HG03565 (cell line): ENCODE data around the gene SAMD1.

ENCODE experiments used
- ATAC-seq: cut with Tn5 transposase; IDR thresholded peaks from one replicate; pipeline ENCODE4 v1.9.1; 2021; ENCODE audit warnings: mild to moderate bottlenecking, moderate library complexity; ENCODE audit not compliant: unreplicated experiment

The SAMD1 gene

DNA sequence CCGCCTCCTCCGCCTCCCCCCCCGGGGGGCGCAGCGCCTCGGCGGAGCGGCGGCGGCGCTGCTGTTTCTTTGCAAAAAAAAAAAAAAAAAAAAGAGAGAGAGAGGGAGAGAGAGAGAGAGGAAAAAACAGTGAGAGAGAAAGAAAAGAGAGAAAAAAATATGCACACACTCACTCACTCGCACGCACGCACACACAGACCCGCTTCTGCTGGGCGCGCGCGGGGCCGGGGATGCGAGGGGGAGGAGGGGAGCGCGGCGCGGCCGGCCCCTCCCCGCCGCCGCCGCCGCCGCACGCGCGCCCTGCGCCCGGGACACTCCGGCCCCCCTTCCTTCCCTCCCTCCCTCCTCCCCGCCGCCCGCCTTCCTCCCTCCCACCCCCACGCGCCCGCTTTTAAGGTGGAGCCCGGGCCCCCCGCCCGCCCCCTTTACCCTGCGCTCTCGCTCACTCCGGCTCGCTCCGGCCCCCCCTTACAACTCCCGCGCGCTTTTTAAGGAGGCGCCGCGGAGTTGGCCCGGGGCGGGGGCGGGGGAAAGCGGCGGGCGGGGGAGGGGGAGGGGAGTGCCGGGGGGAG lies at the start of gene SAMD1:
Gene SAMD1 (minus strand): TSS at position 243 of the 572 bp plus-strand sequence.
- peak; percentile 16 for ATAC-seq

DNA sequence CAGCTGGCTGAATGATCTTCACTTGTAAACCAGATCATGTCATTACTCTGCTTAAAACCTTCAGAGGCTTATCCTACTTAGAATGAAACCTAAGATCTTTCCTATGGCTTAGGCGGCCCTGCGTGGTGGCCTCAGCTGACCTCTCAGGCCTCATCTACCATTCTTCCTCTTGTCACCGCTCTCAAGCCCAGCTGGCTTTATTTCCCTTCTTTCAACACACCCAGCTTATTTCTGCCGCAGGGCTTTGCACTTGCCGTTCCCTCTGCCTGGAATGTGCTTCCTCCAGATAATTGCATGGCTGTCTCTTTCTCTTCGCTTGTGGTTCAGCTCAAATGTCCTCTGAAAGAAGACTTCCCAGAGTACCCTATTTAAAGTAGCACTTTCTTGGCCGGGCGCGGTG lies 49.4 kb upstream of the SAMD1 start:
- ATAC-seq, result no peak

DNA sequence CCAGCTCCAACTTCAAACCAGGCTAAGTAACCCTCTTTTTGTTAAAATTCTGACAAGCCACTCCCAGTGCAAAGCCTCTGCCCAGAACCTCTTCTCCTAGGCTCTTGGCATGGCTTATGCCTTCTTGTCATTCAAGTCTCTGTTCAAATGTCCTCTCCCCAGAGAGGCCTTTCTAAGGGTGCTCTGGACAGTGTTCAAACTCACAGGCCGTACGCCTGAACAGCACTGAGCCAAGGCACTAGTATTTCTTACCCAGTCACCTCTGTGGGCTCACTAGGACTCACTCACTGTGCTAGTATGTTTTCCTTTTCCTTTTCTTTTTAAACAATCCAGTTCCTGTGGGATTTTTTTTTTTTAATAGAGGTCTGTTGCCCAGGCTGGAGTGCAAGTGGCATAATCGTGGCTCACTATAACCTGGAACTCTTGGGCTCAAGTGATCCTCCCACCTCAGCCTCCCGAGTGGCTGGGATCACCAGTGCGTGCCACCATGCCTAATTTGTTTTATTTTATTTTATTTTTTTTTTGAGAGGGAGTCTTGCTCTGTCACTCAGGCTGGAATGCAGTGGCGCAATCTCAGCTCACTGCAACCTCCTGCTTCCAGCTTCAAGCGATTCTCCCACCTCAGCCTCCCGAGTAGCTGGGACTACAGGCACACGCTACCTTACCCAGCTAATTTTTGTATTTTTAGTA lies 48.2 kb upstream of the SAMD1 start:
- ATAC-seq, result no peak

- peak; percentile 79 for ATAC-seq
Measured at GRCh38 chr19:14136509-14137281, 46.1 kb upstream of the SAMD1 start, which contains the start of gene ASF1B. TSS of gene ASF1B (minus strand) at chr19:14136589. CDS start at chr19:14136456, 133 bp downstream.

DNA sequence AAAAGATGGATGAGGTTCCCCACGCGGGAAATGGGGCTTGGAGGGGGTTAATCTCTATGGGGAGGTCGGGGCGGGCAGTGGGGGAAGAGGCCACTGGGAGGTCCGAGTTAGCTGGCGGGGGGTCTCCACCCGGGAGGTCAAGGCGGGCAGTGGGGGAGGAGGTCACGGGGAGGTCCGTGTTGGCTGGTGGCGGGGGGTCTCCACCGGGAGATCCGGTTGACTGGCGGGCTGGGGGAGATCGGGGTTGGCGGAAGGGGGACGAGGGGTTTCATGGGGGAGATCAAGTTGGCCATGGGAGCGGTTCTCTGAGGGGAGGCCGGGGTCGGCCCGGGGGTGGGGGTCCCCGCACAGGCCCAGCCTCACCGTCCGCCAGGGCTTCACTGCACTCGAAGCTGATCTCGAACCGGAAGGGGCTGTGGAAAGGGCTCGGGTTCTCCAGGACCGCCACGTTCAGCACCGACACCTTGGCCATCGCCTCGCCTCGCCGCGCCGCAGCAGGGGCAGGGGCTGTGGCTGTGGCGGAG lies 45.5 kb upstream of the SAMD1 start:
- ATAC-seq, result no peak

GRCh38 chr19:14135355-14135754 lies 44.8 kb upstream of the SAMD1 start:
- ATAC-seq, result no peak

DNA sequence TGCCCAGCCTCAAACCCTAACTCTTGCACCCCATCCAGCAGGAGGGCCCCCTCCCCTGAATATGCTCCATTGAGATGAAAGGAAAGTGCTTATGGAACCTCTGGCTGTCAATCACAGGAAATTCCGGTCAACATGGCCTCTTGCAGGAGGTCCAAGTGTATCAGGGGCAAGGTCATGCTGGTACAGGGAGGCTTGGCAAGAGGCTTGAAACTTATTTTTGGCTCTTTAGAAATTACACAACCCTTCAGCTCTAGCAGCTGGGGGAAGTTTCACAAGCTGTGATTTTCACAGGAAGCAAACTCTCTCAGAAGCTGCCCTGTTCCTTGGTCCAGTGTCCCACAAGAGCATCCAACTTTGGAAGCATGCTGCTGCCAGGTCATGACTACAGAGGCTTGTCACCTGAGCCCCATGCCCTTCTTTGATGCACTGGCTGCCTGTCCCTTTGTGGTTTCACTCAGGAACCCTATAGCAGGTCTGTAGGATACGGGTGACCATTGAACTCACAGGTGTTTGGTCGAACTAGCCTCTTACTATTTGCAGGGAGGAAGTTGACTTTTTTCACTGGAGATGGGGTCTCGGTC lies 37.5 kb upstream of the SAMD1 start:
- ATAC-seq, result no peak

DNA sequence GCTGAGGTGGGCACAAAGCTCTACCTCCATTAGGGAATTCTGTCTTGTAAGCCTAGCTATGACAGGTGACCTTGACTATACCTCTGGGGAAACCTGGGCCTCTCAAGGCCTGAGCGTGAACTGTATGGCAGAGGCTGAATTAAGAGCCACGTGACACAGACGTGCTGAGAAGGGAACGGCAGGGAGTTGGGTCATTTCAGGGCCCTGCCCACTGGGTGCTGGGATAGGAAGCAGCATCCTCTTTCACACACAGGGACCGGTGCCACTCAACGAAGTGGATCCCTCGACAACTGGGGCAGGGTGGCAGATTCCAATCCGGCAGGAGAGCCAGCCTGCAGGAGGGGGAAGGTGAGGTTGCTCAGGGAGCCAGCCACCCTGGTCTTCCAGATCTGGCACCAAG lies 36.6 kb upstream of the SAMD1 start:
- no peak for ATAC-seq

DNA sequence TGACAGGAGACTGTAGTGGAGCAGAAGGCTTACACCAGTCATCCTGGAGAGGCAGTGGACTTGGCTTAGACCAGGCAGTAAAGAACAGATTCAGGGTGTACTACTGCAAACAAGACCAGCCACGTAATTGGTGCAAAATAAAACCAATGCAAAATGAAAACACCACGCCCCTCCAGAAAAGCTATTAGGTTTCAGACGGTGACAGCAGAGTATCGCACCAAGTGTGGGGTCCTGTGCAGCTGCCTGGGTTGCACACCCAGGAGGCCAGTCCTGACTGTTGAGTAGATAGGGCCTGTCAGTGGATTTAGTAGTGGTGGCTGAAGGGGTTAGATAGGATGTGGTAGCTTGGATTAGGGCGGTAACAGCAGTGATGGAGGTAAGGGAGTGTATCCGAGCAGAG lies 32.4 kb upstream of the SAMD1 start:
- ATAC-seq, result no peak

DNA sequence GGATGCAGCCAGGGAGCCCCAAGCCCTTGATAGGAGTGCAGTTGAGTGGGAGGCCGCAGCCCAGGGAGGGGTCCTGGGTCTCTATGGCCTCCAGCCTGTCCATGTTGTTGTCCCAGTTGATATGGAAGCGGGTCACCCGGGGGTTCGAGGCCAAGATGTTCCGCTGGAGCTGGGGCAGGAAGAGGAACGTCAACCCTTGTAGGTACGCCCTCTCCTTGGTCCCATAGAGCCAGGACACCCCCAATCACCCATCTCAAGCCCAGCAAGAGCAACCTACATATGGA lies 29.9 kb upstream of the SAMD1 start:
- no peak for ATAC-seq

DNA sequence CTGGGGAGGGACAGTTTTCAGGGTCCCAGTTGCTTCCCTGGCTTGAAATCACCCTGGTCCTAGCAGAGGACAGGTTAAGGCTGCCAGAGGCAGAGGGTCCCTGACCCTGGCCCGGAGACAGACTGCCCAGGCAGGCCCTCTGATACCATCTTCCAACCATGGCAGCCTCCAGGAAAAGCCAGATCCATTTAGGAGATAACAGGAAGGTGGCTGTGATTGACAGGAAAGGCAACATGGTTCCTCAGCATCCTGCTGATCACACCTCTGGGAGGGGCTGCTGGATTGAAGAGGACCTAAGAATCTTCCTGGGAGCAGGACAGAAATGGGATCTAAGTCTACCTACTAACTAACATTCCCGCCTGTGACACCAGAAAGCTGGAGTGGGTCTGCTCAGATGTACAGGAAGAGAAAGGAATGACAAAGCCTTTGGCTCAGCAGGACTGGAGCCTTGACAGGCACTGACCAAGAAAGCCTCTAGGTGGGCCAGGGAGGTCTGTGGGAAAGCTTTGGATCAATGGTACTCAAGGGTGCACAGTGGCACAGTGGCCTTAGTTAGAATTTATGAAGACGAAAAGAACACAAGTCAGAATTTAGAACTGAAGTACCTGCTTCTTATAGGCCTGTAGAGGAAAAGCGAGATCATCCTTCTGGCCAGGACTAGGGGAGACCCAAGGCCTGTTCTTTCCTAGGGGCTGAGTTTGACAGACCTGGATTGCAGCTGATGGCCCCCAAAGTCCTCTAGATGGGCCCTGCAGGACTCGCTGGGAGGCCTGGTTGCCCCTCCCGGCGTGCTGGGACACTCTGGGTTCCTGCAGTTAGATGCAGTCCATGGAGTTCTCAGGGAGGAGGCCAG lies 29.3 kb upstream of the SAMD1 start:
- ATAC-seq, result no peak

DNA sequence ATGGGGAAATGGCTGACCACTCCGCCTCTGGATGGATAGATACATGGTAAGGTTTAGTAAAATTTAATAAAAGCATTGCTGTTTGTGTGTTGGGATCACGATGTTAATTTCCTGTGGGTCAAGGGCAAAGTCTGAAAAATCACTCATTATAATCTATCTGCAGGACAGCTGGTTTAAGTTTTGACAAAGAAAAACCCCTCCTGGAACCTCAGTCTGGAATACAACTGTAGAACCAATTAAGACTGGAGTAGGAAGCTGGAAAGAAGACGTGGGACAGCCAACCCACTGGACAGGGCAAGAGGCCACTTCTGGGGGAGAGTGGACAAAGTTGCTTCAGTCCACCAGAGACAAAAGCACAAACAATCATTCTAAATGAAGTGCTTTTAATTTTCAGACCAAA lies 28.6 kb upstream of the SAMD1 start:
- no peak for ATAC-seq

GRCh38 chr19:14118165-14119051 lies 27.9 kb upstream of the SAMD1 start:
- peak; percentile 28 for ATAC-seq

DNA sequence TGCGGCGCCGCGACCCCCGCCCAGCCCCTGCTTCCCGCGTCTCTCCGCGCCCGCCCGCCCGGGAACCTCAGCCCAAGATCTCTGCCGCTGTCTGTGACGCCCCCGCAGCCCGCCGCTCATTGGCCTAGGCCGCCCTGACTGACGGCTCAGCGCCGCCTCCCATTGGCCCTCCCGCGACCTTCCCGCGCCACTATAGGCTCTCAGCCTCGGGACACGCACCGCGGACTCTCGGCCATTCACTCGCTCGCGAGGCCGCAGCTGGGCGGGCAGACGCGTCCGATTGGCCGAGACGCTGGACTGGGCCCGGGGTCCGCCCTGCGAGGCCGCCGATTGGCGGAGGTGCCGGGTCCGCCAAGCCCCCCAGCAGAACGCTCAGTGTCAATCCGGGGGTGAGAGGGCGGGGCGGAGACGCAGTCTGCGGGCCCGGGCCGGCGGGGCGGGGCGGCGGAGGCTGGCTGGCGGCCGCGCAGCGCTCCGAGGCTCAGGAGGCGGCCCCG lies 27.2 kb upstream of the SAMD1 start, which contains the start of gene PRKACA:
Gene PRKACA (minus strand): TSS at position 95 of the 497 bp plus-strand sequence. CDS start 215 bp downstream, outside the sequence.
- ATAC-seq, result peak; percentile 85

DNA sequence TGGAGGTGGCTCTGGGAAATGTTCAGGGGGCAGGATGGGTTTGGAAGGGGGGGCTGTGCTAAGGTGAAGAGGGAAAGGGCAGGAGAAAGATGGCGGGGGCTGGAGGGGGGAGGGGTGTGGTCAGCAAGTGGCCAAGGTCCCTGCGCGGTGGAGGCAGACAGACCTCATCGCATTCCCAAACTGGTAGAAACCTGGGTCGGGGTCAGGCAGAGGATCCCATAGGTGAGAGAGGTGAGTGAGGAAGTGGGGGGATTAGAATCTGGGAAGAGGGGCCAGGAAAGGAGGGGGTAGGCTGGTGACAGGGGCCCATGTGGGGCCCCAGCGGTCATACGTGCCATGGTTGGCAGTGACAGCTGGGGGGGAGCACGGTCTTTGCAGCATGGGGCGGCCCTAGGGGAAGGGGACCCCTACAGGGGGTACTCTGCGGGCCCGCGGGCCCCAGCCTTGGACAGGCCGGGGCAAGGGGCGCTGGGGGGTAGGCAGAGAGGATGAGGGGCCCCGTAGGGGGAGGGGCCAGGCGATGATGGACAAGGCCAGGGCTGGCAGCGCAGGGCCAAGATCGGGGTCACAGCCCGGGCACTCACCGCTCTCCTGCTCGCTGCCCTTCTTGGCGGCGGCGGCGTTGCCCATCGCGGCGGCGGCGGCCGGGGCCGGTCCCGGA lies 26.5 kb upstream of the SAMD1 start:
- ATAC-seq, result peak; percentile 1

GRCh38 chr19:14116525-14116917 lies 26.0 kb upstream of the SAMD1 start:
- ATAC-seq, result no peak

GRCh38 chr19:14115756-14116155 lies 25.2 kb upstream of the SAMD1 start:
- no peak for ATAC-seq

DNA sequence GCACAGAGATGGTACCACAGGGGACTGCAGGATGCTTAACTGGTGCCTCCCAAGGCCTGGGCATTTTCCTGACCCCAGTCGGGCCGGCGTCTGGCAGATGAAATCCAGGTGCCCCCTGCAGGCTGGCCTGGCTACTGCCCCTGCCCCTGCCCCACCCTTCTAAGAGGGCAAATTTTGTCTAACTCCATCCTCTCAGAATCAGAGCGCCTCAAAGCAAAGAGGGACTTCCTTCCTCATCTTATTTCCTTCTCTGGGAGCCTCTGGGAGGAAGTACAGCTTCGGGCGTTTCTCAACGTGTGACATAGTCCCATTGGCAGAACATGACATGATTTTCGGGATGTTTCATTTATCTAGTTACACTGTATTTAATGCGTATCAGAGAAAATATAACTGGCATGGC lies 24.3 kb upstream of the SAMD1 start:
- ATAC-seq, result no peak

DNA sequence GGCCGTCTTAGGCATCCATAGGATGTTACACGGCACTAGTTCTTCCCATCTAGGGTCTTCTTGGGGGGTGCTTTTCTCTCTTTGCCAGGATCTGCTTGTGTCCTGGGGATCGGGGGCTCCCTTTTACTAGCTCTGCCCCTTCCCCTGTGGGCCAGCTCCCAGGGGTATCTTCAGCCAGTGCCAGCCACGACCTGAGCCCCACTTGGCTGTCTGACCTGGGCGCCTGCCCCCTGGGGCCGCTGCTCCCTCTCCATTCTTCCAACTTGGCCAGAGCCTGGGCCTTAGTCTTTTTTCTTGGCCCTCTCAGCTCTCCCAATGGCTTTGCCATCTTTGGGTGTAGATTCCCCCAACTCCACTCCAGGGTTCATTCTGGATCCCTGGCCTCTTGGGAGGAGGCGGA lies 23.9 kb upstream of the SAMD1 start:
- ATAC-seq, result no peak
